Erythroblast (primary cell): ENCODE measurements around the gene GYPE.
"Not testable (repeated sequence)": the region's sequence is repeated elsewhere in the genome, so short reads cannot be mapped to it uniquely, and the experiment has no call there.

ENCODE experiments used
- GATA1 ChIP-seq: IDR thresholded peaks from 2 replicates; pipeline ENCODE4 v1.6.1; 2011; ENCODE audit warnings: low read depth, mild to moderate bottlenecking, control low read depth, low read length, moderate library complexity
- POLR2A ChIP-seq: IDR thresholded peaks from 2 replicates; pipeline ENCODE4 v1.6.1; 2011; ENCODE audit warnings: mild to moderate bottlenecking, low read length

DNA sequence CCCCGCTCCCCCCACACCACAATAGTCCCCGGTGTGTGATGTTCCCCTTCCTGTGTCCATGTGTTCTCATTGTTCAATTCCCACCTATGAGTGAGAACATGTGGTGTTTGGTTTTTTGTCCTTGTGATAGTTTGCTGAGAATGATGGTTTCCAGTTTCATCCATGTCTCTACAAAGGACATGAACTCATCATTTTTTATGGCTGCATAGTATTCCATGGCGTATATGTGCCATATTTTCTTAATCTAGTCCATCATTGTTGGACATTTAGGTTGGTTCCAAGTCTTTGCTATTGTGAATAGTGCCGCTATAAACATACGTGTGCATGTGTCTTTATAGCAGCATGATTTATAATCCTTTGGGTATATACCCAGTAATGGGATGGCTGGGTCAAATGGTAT lies 11.1 kb upstream of the GYPE start:
- TF ChIP-seq POLR2A, GATA1: not testable (repeated sequence)
